Measurements from ENCODE around the gene SPI1.
A peak's percentile ranks its signal among the peaks of the same experiment; 100 is the strongest.

- TF ChIP-seq EP300 (IDR thresholded peaks at IDR 0.05; ENCODE audit: borderline replicate concordance) (peak; percentile 70), YY1 (IDR thresholded peaks at IDR 0.05; ENCODE audit: low read depth) (peak; percentile 95), EGR1 (IDR thresholded peaks at IDR 0.05) (peak; percentile 12; the same call in 1 of the 2 replicates), TCF12 (IDR thresholded peaks at IDR 0.05; ENCODE audit: low read depth) (no peak)
Measured at GRCh38 chr11:47426062-47426956, 48.0 kb upstream of the SPI1 start, which contains the start of gene PSMC3.

Data from Ishikawa (cell line).